Lower lobe of right lung (tissue), 2 donors: ENCODE measurements around the gene SLC39A3. TPM values are rescaled to one million over a fixed set of nuclear protein-coding genes. Genes with fewer than 3 reads are reported as not detected.

Source experiments
- ATAC-seq, 2 donors: fragments of 200-7000 bp; cut with Tn5 transposase; one replicate each; pipeline ENCODE4 v1.9.1; 2020 to 2022; ENCODE audit warnings: mild to moderate bottlenecking in 2 of 2, moderate library complexity in 2 of 2
- DNase-seq: peaks from one replicate; pipeline ENCODE4 v3.0.0-alpha.2; 2020
- H3K27ac ChIP-seq: fragments of 200-600 bp; one replicate; pipeline ENCODE4 v1.8.0; 2022
- H3K27me3 ChIP-seq: fragments of 200-600 bp; one replicate; pipeline ENCODE4 v1.8.0; 2022; ENCODE audit warnings: low read depth
- H3K36me3 ChIP-seq: fragments of 200-600 bp; one replicate; pipeline ENCODE4 v1.8.0; 2022; ENCODE audit warnings: mild to moderate bottlenecking
- H3K4me1 ChIP-seq: fragments of 200-600 bp; one replicate; pipeline ENCODE4 v1.8.0; 2022
- H3K4me3 ChIP-seq: fragments of 200-600 bp; one replicate; pipeline ENCODE4 v1.8.0; 2022; ENCODE audit warnings: mild to moderate bottlenecking
- H3K9me3 ChIP-seq: fragments of 200-600 bp; one replicate; pipeline ENCODE4 v1.8.0; 2022
- CTCF ChIP-seq: fragments of 200-600 bp; IDR thresholded peaks from one replicate; pipeline ENCODE4 v1.8.0; 2022; ENCODE audit warnings: antibody characterized with exemption, mild to moderate bottlenecking
- intact Hi-C: fragments of 100-400 bp; cut with DNase I; formaldehyde crosslinking; loops from one replicate; pipeline ENCODE4 v1.11.0; 2022
- total RNA-seq: library from RNA; stranded (reverse); fragmentation: NEBNext Ultra II Directional; extraction: Animal tissue kit (Norgen Biotek cat#: 25700); gene quantifications from one replicate; pipeline ENCODE4 v1.2.1, GENCODE V29; 2021
- donor health status: DM: no; HTN: yes; CAD: no; lungs with severe emphysema.

Gene SLC39A3
- total RNA-seq, 1 donor from 2014 or later = 24.4 TPM

- no peak for ATAC-seq
- no peak overlapping the region for H3K4me3 ChIP-seq
- DNase-seq = no peak
- H3K27ac ChIP-seq = no peak overlapping the region
- TF ChIP-seq CTCF = no peak
- intact Hi-C loops = no loop called here
- H3K4me1 ChIP-seq = no peaks in the 10 kb centered on the region
- peaks cover 82% of the 10 kb centered on the region for H3K36me3 ChIP-seq
- no peaks in the 10 kb centered on the region for H3K27me3 ChIP-seq
- H3K9me3 ChIP-seq = no peaks in the 10 kb centered on the region
Observed at GRCh38 chr19:2756477-2756876, 16.7 kb upstream of the SLC39A3 start.

GRCh38 chr19:2755811-2756210 lies 16.0 kb upstream of the SLC39A3 start:
- Histone ChIP-seq H3K4me3 (no peak overlapping the region), H3K9me3 (no peaks in the 10 kb centered on the region), H3K36me3 (peaks cover 75% of the 10 kb centered on the region), H3K4me1 (no peaks in the 10 kb centered on the region), H3K27me3 (no peaks in the 10 kb centered on the region), H3K27ac (no peak overlapping the region)
- intact Hi-C loops = no loop called here
- no peak for DNase-seq
- TF ChIP-seq CTCF = no peak
- no peak for ATAC-seq

GRCh38 chr19:2755448-2755705 lies 15.6 kb upstream of the SLC39A3 start:
- intact Hi-C loops = no loop called here
- no peak for DNase-seq
- H3K4me1 ChIP-seq = no peaks in the 10 kb centered on the region

GRCh38 chr19:2754659-2755447 lies 15.0 kb upstream of the SLC39A3 start:
- no peaks in the 10 kb centered on the region for H3K4me1 ChIP-seq
- no peaks in the 10 kb centered on the region for H3K27me3 ChIP-seq
- no peaks in the 10 kb centered on the region for H3K9me3 ChIP-seq
- intact Hi-C loops = no loop called here
- no peak overlapping the region for H3K27ac ChIP-seq
- DNase-seq (no peak), ATAC-seq (peak in 1 of 2 donors; percentile 24)
- peaks cover 66% of the 10 kb centered on the region for H3K36me3 ChIP-seq
- H3K4me3 ChIP-seq = no peak overlapping the region
- no peak for TF ChIP-seq CTCF

More at GRCh38 chr19:2755448-2755705, 15.6 kb upstream of the SLC39A3 start:
- peaks cover 71% of the 10 kb centered on the region for H3K36me3 ChIP-seq
- no peaks in the 10 kb centered on the region for H3K9me3 ChIP-seq
- no peak overlapping the region for H3K4me3 ChIP-seq
- TF ChIP-seq CTCF = no peak
- no peak for ATAC-seq
- H3K27me3 ChIP-seq = no peaks in the 10 kb centered on the region
- H3K27ac ChIP-seq = no peak overlapping the region

GRCh38 chr19:2751438-2751830 lies 11.6 kb upstream of the SLC39A3 start:
- Histone ChIP-seq H3K4me3 (no peak overlapping the region), H3K4me1 (no peaks in the 10 kb centered on the region)

More at GRCh38 chr19:2751438-2751830, 11.6 kb upstream of the SLC39A3 start:
- Histone ChIP-seq H3K27me3 (no peaks in the 10 kb centered on the region), H3K36me3 (peaks cover 35% of the 10 kb centered on the region), H3K27ac (no peak overlapping the region), H3K9me3 (no peaks in the 10 kb centered on the region)
- TF ChIP-seq CTCF = no peak
- intact Hi-C loops = no loop called here
- ATAC-seq (no peak), DNase-seq (no peak)
